Neural crest cell (in vitro differentiated cells): ENCODE data around the gene OCA2. TPM values are rescaled to one million over a fixed set of nuclear protein-coding genes. Genes with fewer than 3 reads are reported as not detected.
A peak's percentile ranks its signal among the peaks of the same experiment; 100 is the strongest.

Experiments
- DNase-seq: peaks from one replicate; pipeline ENCODE4 v3.0.0; 2021; ENCODE audit warnings: low read depth, mixed read lengths, low spot score
- H3K27ac Mint-ChIP-seq: one replicate; pipeline ENCODE4 v1.8.0; 2021; ENCODE audit warnings: mild to moderate bottlenecking, mixed read lengths; ENCODE audit not compliant: unreplicated experiment
- H3K27me3 Mint-ChIP-seq: 2 replicates; pipeline ENCODE4 v1.8.0; 2021; ENCODE audit warnings: low read depth, mild to moderate bottlenecking, mixed read lengths
- H3K36me3 Mint-ChIP-seq: 2 replicates; pipeline ENCODE4 v1.8.0; 2021; ENCODE audit warnings: low read depth, mild to moderate bottlenecking, mixed read lengths
- H3K4me1 Mint-ChIP-seq: 2 replicates; pipeline ENCODE4 v1.8.0; 2021; ENCODE audit warnings: mixed read lengths
- H3K4me3 Mint-ChIP-seq: one replicate; pipeline ENCODE4 v1.8.0; 2021; ENCODE audit warnings: mild to moderate bottlenecking, mixed read lengths
- H3K9me3 Mint-ChIP-seq: 2 replicates; pipeline ENCODE4 v1.8.0; 2021; ENCODE audit warnings: mixed read lengths
- total RNA-seq: library from RNA; stranded (reverse); gene quantifications from 2 replicates; pipeline ENCODE4 v1.2.1, GENCODE V29; 2021
- TF ChIP-seq, protein P1 (sequence below): fragments of 200-600 bp; sonication (generic); conservative IDR thresholded peaks from 2 replicates; pipeline ENCODE4 v1.5.0; 2021; ENCODE audit warnings: antibody characterized with exemption, mild to moderate bottlenecking

OCA2 gene
- total RNA-seq, 1 donor from 2014 or later, result 0.19 TPM

DNA sequence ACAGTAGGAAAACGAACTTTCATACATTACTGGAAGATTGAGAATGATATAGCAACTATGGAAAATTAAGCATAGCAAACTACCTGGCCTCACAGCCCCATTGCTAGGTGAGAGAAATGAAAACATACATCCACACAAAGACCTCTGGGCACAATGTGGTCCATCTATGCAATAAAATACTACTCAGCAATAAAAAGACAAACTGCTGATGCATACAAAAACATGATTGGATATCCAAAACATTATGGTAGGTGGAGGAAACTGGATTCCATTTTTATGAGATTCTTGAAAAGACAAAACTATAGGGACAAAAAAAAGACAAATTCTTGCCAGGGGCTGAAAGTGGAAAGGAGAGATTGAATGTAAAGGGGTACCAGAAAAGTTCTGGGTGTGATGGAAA, 308.8 kb downstream of the OCA2 start:
- no peaks in the 10 kb centered on the region for H3K36me3 Mint-ChIP-seq
- TF ChIP-seq, protein P1, sequence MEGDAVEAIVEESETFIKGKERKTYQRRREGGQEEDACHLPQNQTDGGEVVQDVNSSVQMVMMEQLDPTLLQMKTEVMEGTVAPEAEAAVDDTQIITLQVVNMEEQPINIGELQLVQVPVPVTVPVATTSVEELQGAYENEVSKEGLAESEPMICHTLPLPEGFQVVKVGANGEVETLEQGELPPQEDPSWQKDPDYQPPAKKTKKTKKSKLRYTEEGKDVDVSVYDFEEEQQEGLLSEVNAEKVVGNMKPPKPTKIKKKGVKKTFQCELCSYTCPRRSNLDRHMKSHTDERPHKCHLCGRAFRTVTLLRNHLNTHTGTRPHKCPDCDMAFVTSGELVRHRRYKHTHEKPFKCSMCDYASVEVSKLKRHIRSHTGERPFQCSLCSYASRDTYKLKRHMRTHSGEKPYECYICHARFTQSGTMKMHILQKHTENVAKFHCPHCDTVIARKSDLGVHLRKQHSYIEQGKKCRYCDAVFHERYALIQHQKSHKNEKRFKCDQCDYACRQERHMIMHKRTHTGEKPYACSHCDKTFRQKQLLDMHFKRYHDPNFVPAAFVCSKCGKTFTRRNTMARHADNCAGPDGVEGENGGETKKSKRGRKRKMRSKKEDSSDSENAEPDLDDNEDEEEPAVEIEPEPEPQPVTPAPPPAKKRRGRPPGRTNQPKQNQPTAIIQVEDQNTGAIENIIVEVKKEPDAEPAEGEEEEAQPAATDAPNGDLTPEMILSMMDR, result no peak
- H3K27ac Mint-ChIP-seq, result no peak overlapping the region
- H3K4me1 Mint-ChIP-seq, result peaks cover 10% of the 10 kb centered on the region
- DNase-seq, result no peak
- no peaks in the 10 kb centered on the region for H3K27me3 Mint-ChIP-seq
- no peaks in the 10 kb centered on the region for H3K9me3 Mint-ChIP-seq
- H3K4me3 Mint-ChIP-seq, result no peak overlapping the region

- H3K4me3 Mint-ChIP-seq, result no peak overlapping the region
- TF ChIP-seq, protein P1, result no peak
- no peaks in the 10 kb centered on the region for H3K9me3 Mint-ChIP-seq
- H3K36me3 Mint-ChIP-seq, result no peaks in the 10 kb centered on the region
- DNase-seq, result no peak
- peaks cover 8% of the 10 kb centered on the region for H3K4me1 Mint-ChIP-seq
- no peak overlapping the region for H3K27ac Mint-ChIP-seq
- no peaks in the 10 kb centered on the region for H3K27me3 Mint-ChIP-seq
Observed at GRCh38 chr15:27787931-27788330, 311.2 kb downstream of the OCA2 start.

- no peaks in the 10 kb centered on the region for H3K36me3 Mint-ChIP-seq
- no peak overlapping the region for H3K27ac Mint-ChIP-seq
- peaks cover 2% of the 10 kb centered on the region for H3K4me1 Mint-ChIP-seq
- TF ChIP-seq, protein P1, result no peak
- no peak overlapping the region for H3K4me3 Mint-ChIP-seq
- no peak for DNase-seq
- no peaks in the 10 kb centered on the region for H3K27me3 Mint-ChIP-seq
- peaks cover 4% of the 10 kb centered on the region for H3K9me3 Mint-ChIP-seq
Observed at GRCh38 chr15:27784107-27784506, 315.0 kb downstream of the OCA2 start.

GRCh38 chr15:27783678-27784077, 315.4 kb downstream of the OCA2 start:
- Mint-ChIP-seq H3K4me1 (no peaks in the 10 kb centered on the region), H3K27ac (no peak overlapping the region), H3K4me3 (no peak overlapping the region), H3K36me3 (no peaks in the 10 kb centered on the region), H3K9me3 (peaks cover 4% of the 10 kb centered on the region), H3K27me3 (no peaks in the 10 kb centered on the region)
- DNase-seq, result no peak
- TF ChIP-seq, protein P1, result no peak

DNA sequence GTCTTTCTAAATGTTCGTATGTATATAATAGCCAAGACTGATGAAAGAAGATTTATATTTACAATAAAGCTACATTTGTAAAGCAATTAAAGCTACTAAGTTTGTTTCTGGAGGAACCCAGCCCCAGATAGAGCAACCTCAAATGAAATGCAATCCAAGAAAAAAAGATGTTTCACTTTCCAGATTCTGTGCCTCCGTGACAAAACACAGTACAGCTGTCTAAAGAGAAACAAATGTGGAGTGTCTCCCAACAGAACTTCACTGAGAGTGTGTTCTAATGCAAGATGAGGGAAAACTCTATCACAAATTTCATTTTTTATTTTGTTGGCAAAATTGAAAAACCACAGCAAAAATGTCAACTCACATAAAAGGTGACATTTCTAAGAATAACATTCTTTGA, 317.0 kb downstream of the OCA2 start:
- Mint-ChIP-seq H3K27ac (no peak overlapping the region), H3K9me3 (peaks cover 4% of the 10 kb centered on the region), H3K27me3 (no peaks in the 10 kb centered on the region), H3K36me3 (no peaks in the 10 kb centered on the region), H3K4me1 (peaks cover 8% of the 10 kb centered on the region), H3K4me3 (no peak overlapping the region)
- TF ChIP-seq, protein P1, result no peak
- no peak for DNase-seq

DNA sequence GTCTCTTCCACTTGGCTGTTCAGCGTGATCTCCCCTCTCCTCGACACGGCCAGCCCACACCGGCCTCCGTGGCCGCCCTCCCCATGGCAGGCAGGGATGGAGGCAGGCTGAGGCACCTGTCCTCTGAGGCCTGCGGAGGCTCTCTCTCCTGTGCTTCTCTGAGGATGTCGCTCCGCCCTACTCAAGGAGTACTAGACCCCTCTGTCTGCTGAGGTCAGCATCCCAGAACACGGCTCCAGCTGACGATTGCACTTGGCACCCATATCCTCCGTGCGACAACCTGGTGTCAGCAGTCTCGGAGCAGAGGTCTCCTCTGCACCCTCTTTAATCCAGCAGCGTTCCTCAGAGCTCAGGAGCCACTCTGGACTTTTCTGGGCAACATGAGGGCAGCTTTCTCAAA, 322.6 kb downstream of the OCA2 start:
- peak overlapping the region; percentile 45 for H3K27ac Mint-ChIP-seq
- H3K36me3 Mint-ChIP-seq, result no peaks in the 10 kb centered on the region
- no peaks in the 10 kb centered on the region for H3K27me3 Mint-ChIP-seq
- TF ChIP-seq, protein P1, result no peak
- peaks cover 4% of the 10 kb centered on the region for H3K9me3 Mint-ChIP-seq
- no peak overlapping the region for H3K4me3 Mint-ChIP-seq
- DNase-seq, result no peak
- H3K4me1 Mint-ChIP-seq, result peaks cover 8% of the 10 kb centered on the region
